ENCODE data around the gene TRIP12.

DNA sequence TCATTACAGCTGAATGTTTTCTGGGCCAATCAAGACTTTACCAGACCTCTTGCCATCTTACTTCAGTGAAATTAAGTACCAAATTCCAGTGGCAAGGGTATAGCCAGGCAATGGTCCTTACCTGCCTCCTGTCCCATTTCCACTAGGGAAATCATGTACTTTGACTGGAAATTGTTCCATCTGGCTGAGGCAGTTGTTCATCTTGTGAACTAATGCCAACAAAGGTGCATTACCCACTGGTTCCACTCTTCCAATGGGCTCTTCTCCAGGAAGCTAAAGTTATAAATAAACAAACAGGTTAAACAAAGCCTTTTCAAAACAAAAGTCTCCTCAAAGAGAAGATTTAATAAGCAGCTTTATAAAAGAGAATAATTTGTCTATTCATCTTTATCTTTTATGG lies 126.8 kb downstream of the TRIP12 start:
- TF ChIP-seq, protein P1, sequence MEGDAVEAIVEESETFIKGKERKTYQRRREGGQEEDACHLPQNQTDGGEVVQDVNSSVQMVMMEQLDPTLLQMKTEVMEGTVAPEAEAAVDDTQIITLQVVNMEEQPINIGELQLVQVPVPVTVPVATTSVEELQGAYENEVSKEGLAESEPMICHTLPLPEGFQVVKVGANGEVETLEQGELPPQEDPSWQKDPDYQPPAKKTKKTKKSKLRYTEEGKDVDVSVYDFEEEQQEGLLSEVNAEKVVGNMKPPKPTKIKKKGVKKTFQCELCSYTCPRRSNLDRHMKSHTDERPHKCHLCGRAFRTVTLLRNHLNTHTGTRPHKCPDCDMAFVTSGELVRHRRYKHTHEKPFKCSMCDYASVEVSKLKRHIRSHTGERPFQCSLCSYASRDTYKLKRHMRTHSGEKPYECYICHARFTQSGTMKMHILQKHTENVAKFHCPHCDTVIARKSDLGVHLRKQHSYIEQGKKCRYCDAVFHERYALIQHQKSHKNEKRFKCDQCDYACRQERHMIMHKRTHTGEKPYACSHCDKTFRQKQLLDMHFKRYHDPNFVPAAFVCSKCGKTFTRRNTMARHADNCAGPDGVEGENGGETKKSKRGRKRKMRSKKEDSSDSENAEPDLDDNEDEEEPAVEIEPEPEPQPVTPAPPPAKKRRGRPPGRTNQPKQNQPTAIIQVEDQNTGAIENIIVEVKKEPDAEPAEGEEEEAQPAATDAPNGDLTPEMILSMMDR (conservative IDR thresholded peaks at IDR 0.05; ENCODE audit: low read length) = no peak
- TF ChIP-seq EZH2phosphoT487 (IDR thresholded peaks at IDR 0.05; ENCODE audit: borderline replicate concordance) = no peak

All from Loucy (cell line).